PC-3 (cell line): Measurements from ENCODE around the gene TXLNA. TPM values are rescaled to one million over a fixed set of nuclear protein-coding genes. Genes with fewer than 3 reads are reported as not detected.

Experiments
- ATAC-seq: fragments of 200-7000 bp; cut with Tn5 transposase; 2 replicates; pipeline ENCODE4 v1.9.1; 2020; ENCODE audit warnings: mild to moderate bottlenecking, moderate library complexity
- BruUV-seq: library from RNA; stranded (reverse); fragments of 400-500 nt; replicated peaks from 2 replicates; lab custom pipeline; 2021; lab: Mats Ljungman, UMichigan
- CTCF ChIA-PET: fragments of 300-600 bp; sonication (Branson Sonifier 250); formaldehyde crosslinking; loops from one replicate; lab custom pipeline; 2022; ENCODE audit warnings: antibody characterized with exemption; lab: Charles Lee
- POLR2A ChIA-PET: fragments of 300-600 bp; sonication (Branson Sonifier 250); formaldehyde crosslinking; loops from one replicate; lab custom pipeline; 2022; ENCODE audit warnings: antibody characterized with exemption; ENCODE audit not compliant: unreplicated experiment; lab: Charles Lee
- DNase-seq: peaks from one replicate; pipeline ENCODE4 v3.0.0-alpha.2; 2015
- H2AFZ ChIP-seq: fragments of 300-600 bp; sonication (generic); 2 replicates; pipeline ENCODE4 v1.6.0; 2016; ENCODE audit warnings: antibody characterized with exemption, low read length
- H3F3A ChIP-seq: fragments of 300-600 bp; sonication (generic); one replicate; pipeline ENCODE4 v1.6.0; 2017; ENCODE audit warnings: antibody characterized with exemption, low read length, control low read depth, mild to moderate bottlenecking; ENCODE audit not compliant: unreplicated experiment
- H3K27ac ChIP-seq: fragments of 300-600 bp; sonication (generic); 2 replicates; pipeline ENCODE4 v1.5.1; 2016; ENCODE audit warnings: mild to moderate bottlenecking, low read length
- H3K27me3 ChIP-seq: fragments of 300-600 bp; sonication (generic); 2 replicates; pipeline ENCODE4 v1.6.1; 2016; ENCODE audit warnings: low read length, mixed read lengths
- H3K36me3 ChIP-seq: fragments of 300-600 bp; sonication (generic); 2 replicates; pipeline ENCODE4 v1.6.1; 2016; ENCODE audit warnings: low read depth, mixed run types, low read length, mixed read lengths
- H3K4me1 ChIP-seq: fragments of 300-600 bp; sonication (generic); 2 replicates; pipeline ENCODE4 v1.5.1; 2016; ENCODE audit warnings: low read length; ENCODE audit not compliant: insufficient read depth
- H3K4me2 ChIP-seq: fragments of 300-600 bp; sonication (generic); 2 replicates; pipeline ENCODE4 v1.6.0; 2016; ENCODE audit warnings: low read length
- H3K4me3 ChIP-seq: fragments of 300-600 bp; sonication (generic); 2 replicates; pipeline ENCODE4 v1.5.1; 2016; ENCODE audit warnings: mild to moderate bottlenecking, low read length, mixed read lengths
- H3K79me2 ChIP-seq: fragments of 300-600 bp; sonication (generic); 2 replicates; pipeline ENCODE4 v1.6.1; 2017; ENCODE audit warnings: low read length, mixed read lengths
- H3K9ac ChIP-seq: fragments of 300-600 bp; sonication (generic); 2 replicates; pipeline ENCODE4 v1.6.0; 2016; ENCODE audit warnings: mild to moderate bottlenecking, low read length
- H3K9me2 ChIP-seq: fragments of 300-600 bp; sonication (generic); replicated peaks from 2 replicates; pipeline ENCODE4 v1.6.1; 2016; ENCODE audit warnings: mixed run types, low read length, mixed read lengths
- H3K9me3 ChIP-seq: fragments of 300-600 bp; sonication (generic); 2 replicates; pipeline ENCODE4 v1.6.1; 2016; ENCODE audit warnings: low read length, mixed read lengths
- H4K20me1 ChIP-seq: fragments of 300-600 bp; sonication (generic); 2 replicates; pipeline ENCODE4 v1.6.1; 2016; ENCODE audit warnings: low read length, mixed read lengths
- EZH2 ChIP-seq: fragments of 300-600 bp; sonication (generic); IDR thresholded peaks from one replicate; pipeline ENCODE4 v1.6.1; 2017; ENCODE audit warnings: antibody characterized with exemption, mild to moderate bottlenecking, low read length; ENCODE audit not compliant: unreplicated experiment
- EZH2phosphoT487 ChIP-seq: fragments of 300-600 bp; sonication (generic); IDR thresholded peaks from 2 replicates; pipeline ENCODE4 v1.6.1; 2018; ENCODE audit warnings: mild to moderate bottlenecking, antibody characterized with exemption, low read length, borderline replicate concordance
- intact Hi-C: fragments of 100-400 bp; cut with micrococcal nuclease; formaldehyde crosslinking; loops from 2 replicates; pipeline ENCODE4 v1.9.0; 2023
- total RNA-seq: library from RNA; depleted of rRNA; stranded (reverse); fragments of >200 nt; gene quantifications from 2 replicates; pipeline ENCODE4 v1.2.3, GENCODE V29; 2014
- TF ChIP-seq, protein P1 (sequence below): fragments of 300-600 bp; sonication (generic); conservative IDR thresholded peaks from 2 replicates; pipeline ENCODE4 v1.5.1; 2017; ENCODE audit warnings: antibody characterized with exemption, low read depth, mild to moderate bottlenecking, low read length

The TXLNA gene
- total RNA-seq, 1 experiment from 2014 or later: 64.2 TPM

DNA sequence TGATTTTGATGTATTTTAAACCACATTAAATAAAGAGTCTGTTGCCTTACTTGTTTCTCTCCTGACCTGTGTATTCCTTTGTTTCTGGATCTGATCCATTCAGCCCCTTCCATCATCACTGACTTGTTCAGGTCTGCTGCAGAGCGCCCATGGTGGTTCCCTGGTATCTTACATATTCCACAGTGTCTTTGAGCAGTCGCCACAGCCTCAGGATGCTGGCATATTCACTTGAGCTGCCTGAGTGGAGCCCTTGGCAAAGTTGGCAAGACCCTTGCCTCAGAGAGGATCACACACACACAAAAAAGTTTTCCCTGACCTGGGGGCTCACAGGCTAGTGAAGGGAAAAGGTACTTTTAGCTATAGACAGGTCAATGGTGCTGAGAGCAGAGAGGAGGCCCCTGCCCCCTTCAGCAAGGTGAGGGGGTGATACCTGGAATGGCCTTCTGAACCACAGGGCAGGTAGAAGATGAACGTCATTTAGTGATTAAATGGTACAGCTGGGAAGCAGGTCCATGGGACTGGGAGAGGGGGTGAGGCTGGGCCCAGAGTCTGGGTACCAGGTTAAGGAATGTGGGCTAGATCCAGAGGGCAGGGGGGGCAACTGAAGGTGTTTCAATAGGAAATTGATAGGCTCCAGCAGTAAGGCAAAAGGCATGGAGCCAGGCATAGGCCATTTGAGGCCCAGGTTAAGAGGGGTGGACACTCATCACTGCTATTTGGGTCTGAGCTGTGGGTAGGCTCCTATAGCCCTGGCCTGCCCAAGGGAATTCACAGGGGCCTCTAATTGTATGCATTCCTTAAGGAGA lies 19.0 kb downstream of the TXLNA start:
- intact Hi-C loops: no loop called here
- DNase-seq: no peak
- Histone ChIP-seq H3K27me3 (no peaks in the 10 kb centered on the region), H3K4me1 (peaks cover 15% of the 10 kb centered on the region), H3K9ac (no peak overlapping the region), H3K27ac (no peak overlapping the region), H3K4me2 (no peak overlapping the region), H2AFZ (no peak overlapping the region), H4K20me1 (no peaks in the 10 kb centered on the region), H3K36me3 (peaks cover 33% of the 10 kb centered on the region; the same call in 1 of the 2 replicates), H3K9me2 (no peaks in the 10 kb centered on the region), H3K9me3 (no peaks in the 10 kb centered on the region), H3K79me2 (no peaks in the 10 kb centered on the region), H3K4me3 (no peak overlapping the region), H3F3A (no peaks in the 10 kb centered on the region)
- no peak for ATAC-seq
- ChIA-PET POLR2A (interaction anchor here (0.5 kb wide), 1 partner anchor 42 kb away, joined by 5 read pairs; no protein-coding TSS in a partner anchor), CTCF (no interaction called here)
- no TSS peak for BruUV-seq
- no peak for TF ChIP-seq EZH2phosphoT487
- TF ChIP-seq, protein P1, sequence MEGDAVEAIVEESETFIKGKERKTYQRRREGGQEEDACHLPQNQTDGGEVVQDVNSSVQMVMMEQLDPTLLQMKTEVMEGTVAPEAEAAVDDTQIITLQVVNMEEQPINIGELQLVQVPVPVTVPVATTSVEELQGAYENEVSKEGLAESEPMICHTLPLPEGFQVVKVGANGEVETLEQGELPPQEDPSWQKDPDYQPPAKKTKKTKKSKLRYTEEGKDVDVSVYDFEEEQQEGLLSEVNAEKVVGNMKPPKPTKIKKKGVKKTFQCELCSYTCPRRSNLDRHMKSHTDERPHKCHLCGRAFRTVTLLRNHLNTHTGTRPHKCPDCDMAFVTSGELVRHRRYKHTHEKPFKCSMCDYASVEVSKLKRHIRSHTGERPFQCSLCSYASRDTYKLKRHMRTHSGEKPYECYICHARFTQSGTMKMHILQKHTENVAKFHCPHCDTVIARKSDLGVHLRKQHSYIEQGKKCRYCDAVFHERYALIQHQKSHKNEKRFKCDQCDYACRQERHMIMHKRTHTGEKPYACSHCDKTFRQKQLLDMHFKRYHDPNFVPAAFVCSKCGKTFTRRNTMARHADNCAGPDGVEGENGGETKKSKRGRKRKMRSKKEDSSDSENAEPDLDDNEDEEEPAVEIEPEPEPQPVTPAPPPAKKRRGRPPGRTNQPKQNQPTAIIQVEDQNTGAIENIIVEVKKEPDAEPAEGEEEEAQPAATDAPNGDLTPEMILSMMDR: no peak
- TF ChIP-seq EZH2: no peak

DNA sequence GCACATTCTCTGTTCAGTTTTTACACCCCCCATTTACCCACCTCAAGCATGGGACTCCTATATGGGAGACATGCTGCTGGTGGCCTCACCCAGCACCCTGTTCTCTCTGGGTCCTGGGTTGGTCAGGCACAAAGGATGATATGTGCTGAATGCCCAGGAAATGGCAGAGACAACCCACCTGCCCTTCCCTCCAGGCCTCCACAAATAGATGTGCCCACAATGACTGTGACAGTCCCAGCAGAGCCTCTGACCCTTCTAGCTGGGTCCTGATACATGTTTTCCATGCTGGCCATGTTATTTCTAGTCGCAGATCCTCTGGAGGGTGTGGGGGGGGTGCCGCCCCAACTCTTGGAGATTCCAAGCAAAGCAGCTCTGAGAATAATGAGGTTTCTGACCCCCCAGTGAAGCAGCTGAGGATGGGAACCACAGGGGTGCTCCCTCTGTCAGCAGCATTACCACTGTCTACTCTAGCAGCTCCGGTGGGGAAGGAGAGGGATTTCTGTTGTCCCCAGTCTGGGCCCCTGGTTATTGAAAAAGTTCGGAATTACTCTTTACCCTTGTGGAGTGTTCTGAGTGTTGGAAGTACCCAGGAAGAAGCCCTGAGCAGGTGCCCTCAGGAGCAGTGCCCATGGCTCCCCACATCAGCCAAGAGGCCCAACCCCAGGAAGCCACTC lies 19.7 kb downstream of the TXLNA start:
- Histone ChIP-seq H3K4me1 (peaks cover 18% of the 10 kb centered on the region), H3K27ac (no peak overlapping the region), H3K9ac (no peak overlapping the region), H3K79me2 (no peaks in the 10 kb centered on the region), H3K4me2 (no peak overlapping the region), H3K36me3 (peaks cover 29% of the 10 kb centered on the region; the same call in 1 of the 2 replicates), H3K9me2 (no peaks in the 10 kb centered on the region), H4K20me1 (no peaks in the 10 kb centered on the region), H2AFZ (no peak overlapping the region), H3K9me3 (no peaks in the 10 kb centered on the region), H3F3A (no peaks in the 10 kb centered on the region), H3K4me3 (no peak overlapping the region), H3K27me3 (no peaks in the 10 kb centered on the region)
- CTCF ChIA-PET: no interaction called here
- intact Hi-C loops: no loop called here
- ATAC-seq (peak; percentile 3; the same call in 1 of the 2 replicates), DNase-seq (no peak)
- POLR2A ChIA-PET: no interaction called here
- TF ChIP-seq, protein P1: no peak
- TF ChIP-seq EZH2 (no peak), EZH2phosphoT487 (no peak)
- BruUV-seq: no TSS peak
